IMR-90 (cell line): ENCODE data around the gene HSPB6. TPM values are rescaled to one million over a fixed set of nuclear protein-coding genes. Genes with fewer than 3 reads are reported as not detected.
A peak's percentile ranks its signal among the peaks of the same experiment; 100 is the strongest.

Experiments
- ATAC-seq: fragments of 200-7000 bp; cut with Tn5 transposase; 2 replicates; pipeline ENCODE4 v1.9.1; 2020; ENCODE audit warnings: low read depth, mild to moderate bottlenecking, moderate library complexity
- BruUV-seq: library from RNA; stranded (reverse); fragments of 400-500 nt; replicated peaks from 2 replicates; lab custom pipeline; 2021; lab: Mats Ljungman, UMichigan
- CTCF ChIA-PET: fragments of 300-600 bp; formaldehyde crosslinking; extraction: SDS; loops from one replicate; lab custom pipeline; 2021; ENCODE audit warnings: antibody characterized with exemption; lab: Yijun Ruan, JAX
- POLR2A ChIA-PET: fragments of 300-600 bp; sonication (Branson Sonifier 250); formaldehyde crosslinking; loops from one replicate; lab custom pipeline; 2022; ENCODE audit warnings: antibody characterized with exemption; ENCODE audit not compliant: unreplicated experiment; lab: Charles Lee
- DNase-seq: peaks from one replicate; pipeline ENCODE4 v3.0.0; 2013
- H2AFZ ChIP-seq: replicated peaks from 2 replicates; pipeline ENCODE3; 2013; ENCODE audit warnings: low read length, mild to moderate bottlenecking; ENCODE audit not compliant: poor library complexity
- H2AK5ac ChIP-seq: 2 replicates; pipeline ENCODE4 v1.6.1; 2013; ENCODE audit warnings: low read depth, low read length, inconsistent platforms
- H2AK9ac ChIP-seq: replicated peaks from 2 replicates; pipeline ENCODE3; 2013; ENCODE audit warnings: mild to moderate bottlenecking, low read depth, low read length, moderate library complexity; ENCODE audit not compliant: poor library complexity
- H2BK120ac ChIP-seq: 2 replicates; pipeline ENCODE4 v1.6.1; 2013; ENCODE audit warnings: low read depth, low read length, inconsistent platforms
- H2BK15ac ChIP-seq: 3 replicates; pipeline ENCODE4 v1.6.1; 2013; ENCODE audit warnings: low read depth, low read length, inconsistent platforms
- H2BK20ac ChIP-seq: 2 replicates; pipeline ENCODE4 v1.6.1; 2013; ENCODE audit warnings: low read depth, mild to moderate bottlenecking, inconsistent platforms, low read length, moderate library complexity
- H2BK5ac ChIP-seq: 2 replicates; pipeline ENCODE4 v1.6.1; 2013; ENCODE audit warnings: mild to moderate bottlenecking, low read depth, low read length, inconsistent platforms; ENCODE audit not compliant: poor library complexity, severe bottlenecking
- H3K14ac ChIP-seq: replicated peaks from 2 replicates; pipeline ENCODE4 v1.6.1; 2013; ENCODE audit warnings: low read depth, low read length, inconsistent platforms
- H3K18ac ChIP-seq: 2 replicates; pipeline ENCODE4 v1.6.1; 2013; ENCODE audit warnings: low read depth, low read length, control low read depth
- H3K23ac ChIP-seq: 2 replicates; pipeline ENCODE4 v1.6.1; 2013; ENCODE audit warnings: low read depth, low read length, inconsistent platforms
- H3K27ac ChIP-seq: 2 replicates; pipeline ENCODE4 v1.5.1; 2013; ENCODE audit warnings: mild to moderate bottlenecking, control low read depth, low read length; ENCODE audit not compliant: insufficient read depth
- H3K27me3 ChIP-seq: 2 replicates; pipeline ENCODE4 v1.6.1; 2013; ENCODE audit warnings: low read length; ENCODE audit not compliant: control insufficient read depth, insufficient read depth
- H3K36me3 ChIP-seq: 2 replicates; pipeline ENCODE4 v1.6.1; 2013; ENCODE audit warnings: low read length, mixed read lengths; ENCODE audit not compliant: control insufficient read depth, insufficient read depth
- H3K4ac ChIP-seq: 2 replicates; pipeline ENCODE4 v1.6.1; 2013; ENCODE audit warnings: low read depth, low read length, inconsistent platforms
- H3K4me1 ChIP-seq: 2 replicates; pipeline ENCODE4 v1.6.1; 2013; ENCODE audit warnings: low read length, mixed read lengths; ENCODE audit not compliant: control insufficient read depth, insufficient read depth
- H3K4me2 ChIP-seq: 2 replicates; pipeline ENCODE4 v1.6.1; 2013; ENCODE audit warnings: low read depth, mild to moderate bottlenecking, control low read depth, low read length, moderate library complexity
- H3K4me3 ChIP-seq: 2 replicates; pipeline ENCODE4 v1.5.1; 2013; ENCODE audit warnings: low read depth, mild to moderate bottlenecking, control low read depth, low read length, moderate library complexity; ENCODE audit not compliant: insufficient read depth
- H3K56ac ChIP-seq: 2 replicates; pipeline ENCODE4 v1.6.1; 2013; ENCODE audit warnings: low read length, inconsistent platforms; ENCODE audit not compliant: insufficient read depth; ENCODE audit errors: extremely low read depth
- H3K79me1 ChIP-seq, 2 experiments: 2 replicates each; pipeline ENCODE4 v1.6.1; 2013; ENCODE audit warnings: low read length in 2 of 2, inconsistent platforms in 1 of 2, low read depth in 1 of 2
- H3K9ac ChIP-seq: 2 replicates; pipeline ENCODE4 v1.6.1; 2013; ENCODE audit warnings: low read depth, low read length, control low read depth
- H3K9me1 ChIP-seq: 2 replicates; pipeline ENCODE4 v1.6.1; 2013; ENCODE audit warnings: low read length, inconsistent platforms; ENCODE audit not compliant: insufficient read depth
- H3K9me3 ChIP-seq: 2 replicates; pipeline ENCODE4 v1.6.1; 2013; ENCODE audit warnings: low read length; ENCODE audit not compliant: control insufficient read depth, insufficient read depth
- H4K20me1 ChIP-seq: 2 replicates; pipeline ENCODE4 v1.6.1; 2013; ENCODE audit warnings: low read length, inconsistent platforms; ENCODE audit not compliant: insufficient read depth
- H4K5ac ChIP-seq: 2 replicates; pipeline ENCODE4 v1.6.1; 2013; ENCODE audit warnings: mild to moderate bottlenecking, low read depth, low read length, control low read depth
- H4K8ac ChIP-seq, 2 experiments: 2 replicates each; pipeline ENCODE4 v1.6.1; 2013; ENCODE audit warnings: low read depth in 2 of 2, low read length in 2 of 2, control low read depth in 1 of 2, inconsistent platforms in 1 of 2
- H4K91ac ChIP-seq: 2 replicates; pipeline ENCODE4 v1.6.1; 2013; ENCODE audit warnings: low read depth, low read length, inconsistent platforms; ENCODE audit not compliant: insufficient read depth
- CEBPB ChIP-seq: IDR thresholded peaks from 2 replicates; pipeline ENCODE4 v1.6.1; 2012; ENCODE audit warnings: low read depth, low read length, improper control_type of control experiment
- FOS ChIP-seq: fragments of 150-350 bp; IDR thresholded peaks from 2 replicates; pipeline ENCODE4 v1.6.1; 2016; ENCODE audit warnings: low read depth, low read length
- MAFK ChIP-seq: IDR thresholded peaks from 2 replicates; pipeline ENCODE4 v1.6.1; 2012; ENCODE audit warnings: low read depth, low read length, improper control_type of control experiment
- MAZ ChIP-seq: IDR thresholded peaks from 2 replicates; pipeline ENCODE4 v1.6.1; 2012; ENCODE audit warnings: low read depth, mild to moderate bottlenecking, low read length, improper control_type of control experiment, moderate library complexity, borderline replicate concordance
- MXI1 ChIP-seq: IDR thresholded peaks from 2 replicates; pipeline ENCODE4 v1.6.1; 2012; ENCODE audit warnings: low read depth, mild to moderate bottlenecking, low read length, moderate library complexity, borderline replicate concordance
- RCOR1 ChIP-seq: IDR thresholded peaks from 2 replicates; pipeline ENCODE4 v1.6.1; 2012; ENCODE audit warnings: mild to moderate bottlenecking, low read length, improper control_type of control experiment; ENCODE audit not compliant: insufficient replicate concordance
- SMC3 ChIP-seq: fragments of 150-350 bp; IDR thresholded peaks from 2 replicates; pipeline ENCODE4 v1.6.1; 2016; ENCODE audit warnings: low read depth, mild to moderate bottlenecking, antibody characterized with exemption, low read length, moderate library complexity
- USF2 ChIP-seq: fragments of 150-350 bp; IDR thresholded peaks from 2 replicates; pipeline ENCODE4 v1.6.1; 2017; ENCODE audit warnings: mild to moderate bottlenecking, antibody characterized with exemption, low read length, low read depth
- WGBS, 2 experiments: methylation state at CpG; one replicate each; pipeline versions ENCODE4 v1.1.5 to v1.1.7; 2013; ENCODE audit warnings: missing lambda C conversion rate in 2 of 2; ENCODE audit not compliant: insufficient read length in 1 of 2; ENCODE audit errors: extremely low coverage in 2 of 2; 5-methylcytosine and 5-hydroxymethylcytosine counted together
- dilution Hi-C: fragments of 300-500 bp; cut with HindIII; formaldehyde crosslinking; loops from one replicate; pipeline ENCODE4 v1.14.3; 2018; ENCODE audit warnings: low sequenced_read_pairs; ENCODE audit not compliant: unreplicated experiment
- in situ Hi-C: fragments of 300-500 bp; cut with MboI; formaldehyde crosslinking; loops from 3 replicates; pipeline ENCODE4 v1.14.3; 2019; ENCODE audit warnings: low sequenced_read_pairs, inconsistent platforms, mixed read lengths
- intact Hi-C: fragments of 100-400 bp; cut with micrococcal nuclease; formaldehyde crosslinking; loops from 2 replicates; pipeline ENCODE4 v1.10.0; 2022
- polyA plus RNA-seq, 3 experiments: library from polyadenylated mRNA; depleted of rRNA; stranded (reverse); fragments of >200 nt; gene quantifications; 2 replicates each; pipeline ENCODE4 v1.2.3, GENCODE V29; 2012; ENCODE audit warnings: low replicate concordance in 1 of 3
- total RNA-seq: library from RNA; depleted of rRNA; stranded (reverse); fragments of >200 nt; gene quantifications from 2 replicates; pipeline ENCODE4 v1.2.3, GENCODE V29; 2012

The HSPB6 gene
- total and polyA plus RNA-seq, 2 of the 4 experiments (the other 2 are of a cell fraction): 5.7 to 206 TPM

GRCh38 chr19:35717665-35718344 lies 39.0 kb downstream of the HSPB6 start, which contains the start of gene KMT2B:
Gene KMT2B (plus strand): TSS chr19:35718003. CDS start chr19:35718019, 16 bp downstream.
- Histone ChIP-seq H3K9me1 (no peaks in the 10 kb centered on the region; the same call in 1 of the 2 replicates), H3K9ac (peak within 1 kb of the TSS; percentile 94), H4K91ac (no peak within 1 kb of the TSS; the same call in 1 of the 2 replicates), H2BK120ac (no peak within 1 kb of the TSS), H4K8ac (peak within 1 kb of the TSS; percentile 73 to 87; a peak in 3 of 4 replicates), H3K4me3 (peak within 1 kb of the TSS; percentile 97), H3K36me3 (peaks cover 20% of the 10 kb centered on the region), H3K27ac (peak within 1 kb of the TSS; percentile 89), H3K9me3 (no peaks in the 10 kb centered on the region), H2BK5ac (peak within 1 kb of the TSS; percentile 71), H3K18ac (no peak within 1 kb of the TSS), H4K20me1 (peaks cover 18% of the 10 kb centered on the region), H3K27me3 (no peaks in the 10 kb centered on the region), H3K4me1 (peaks cover 14% of the 10 kb centered on the region), H2BK15ac (no peak within 1 kb of the TSS), H4K5ac (peak within 1 kb of the TSS; percentile 37; the same call in 1 of the 2 replicates), H2BK20ac (no peak within 1 kb of the TSS), H3K14ac (peak within 1 kb of the TSS; percentile 96), H2AK5ac (peak within 1 kb of the TSS; percentile 91), H3K4ac (peak within 1 kb of the TSS; percentile 91), H2AK9ac (peak within 1 kb of the TSS; percentile 98), H3K4me2 (peak within 1 kb of the TSS; percentile 91), H3K56ac (peak within 1 kb of the TSS; percentile 67), H2AFZ (peak within 1 kb of the TSS; percentile 99), H3K23ac (peak within 1 kb of the TSS; percentile 95), H3K79me1 (peaks cover 4 to 45% of the 10 kb centered on the region in 2 experiments; a peak in 2 of 4 replicates)
- TF ChIP-seq MAFK (no peak), SMC3 (no peak), CEBPB (no peak), MXI1 (peak; percentile 45; the same call in 1 of the 2 replicates), FOS (no peak), RCOR1 (no peak), MAZ (peak; percentile 75; the same call in 1 of the 2 replicates), USF2 (0 out of 2 replicates have a peak, but pooled peaks have one; percentile 2)
- dilution Hi-C loops (no loop called here), intact Hi-C loops (loop anchor here (1.0 to 2.0 kb wide), 5 partner anchors 25 to 213 kb away; partner anchors contain the start of genes PSENEN and U2AF1L4), in situ Hi-C loops (loop anchor here (5.0 kb wide), 1 partner anchor 171 kb away; the partner anchor contains the start of gene TMEM147)
- no peak for DNase-seq
- no TSS peak for BruUV-seq
- CTCF ChIA-PET: no interaction called here
- ATAC-seq: peak; percentile 74
- POLR2A ChIA-PET: no interaction called here
- WGBS, 2 experiments: 0% methylated on average over 46 of the region's 109 CpGs; no CpG with 5 or more reads in 1 of the 2 experiments
